ENCODE measurements around the gene ZBP1.

ZBP1 gene

GRCh38 chr20:57620274-57620990 is at the start of gene ZBP1:
ZBP1 (minus strand) TSS chr20:57620426; CDS start chr20:57620295, 131 bp downstream.
- peak; percentile 55 for DNase-seq

GRCh38 chr20:57669632-57670031 is 49.4 kb upstream of the ZBP1 start:
- DNase-seq, result no peak

GRCh38 chr20:57667924-57668782 is 47.9 kb upstream of the ZBP1 start:
- no peak for DNase-seq

GRCh38 chr20:57667388-57667787 is 47.2 kb upstream of the ZBP1 start:
- DNase-seq, result no peak

- DNase-seq, result no peak
These were observed 46.6 kb upstream of the ZBP1 start for GRCh38 chr20:57666834-57667157.

- DNase-seq, result no peak
These were observed 46.0 kb upstream of the ZBP1 start for GRCh38 chr20:57666106-57666833.

- no peak for DNase-seq
These were observed 45.4 kb upstream of the ZBP1 start for GRCh38 chr20:57665589-57665971.

- no peak for DNase-seq
These were observed 44.8 kb upstream of the ZBP1 start for GRCh38 chr20:57664924-57665588.

- DNase-seq, result no peak
These were observed 44.2 kb upstream of the ZBP1 start for GRCh38 chr20:57664476-57664875.

GRCh38 chr20:57663681-57664451 is 43.6 kb upstream of the ZBP1 start:
- DNase-seq, result no peak

GRCh38 chr20:57663241-57663640 is 43.0 kb upstream of the ZBP1 start:
- no peak for DNase-seq

- no peak for DNase-seq
These were observed 42.4 kb upstream of the ZBP1 start for GRCh38 chr20:57662456-57663240.

GRCh38 chr20:57661746-57662455 is 41.7 kb upstream of the ZBP1 start:
- no peak for DNase-seq

GRCh38 chr20:57660922-57661745 is 40.9 kb upstream of the ZBP1 start:
- no peak for DNase-seq

- no peak for DNase-seq
These were observed 40.1 kb upstream of the ZBP1 start for GRCh38 chr20:57660181-57660921.

GRCh38 chr20:57659517-57660180 is 39.4 kb upstream of the ZBP1 start:
- no peak for DNase-seq

GRCh38 chr20:57658833-57659516 is 38.7 kb upstream of the ZBP1 start:
- no peak for DNase-seq

- no peak for DNase-seq
These were observed 38.2 kb upstream of the ZBP1 start for GRCh38 chr20:57658447-57658832.

Measured in inflammatory macrophage treated with lipopolysaccharide for 4 hours (primary cell).